Measurements from ENCODE around the gene HADHA. TPM values are rescaled to one million over a fixed set of nuclear protein-coding genes. Genes with fewer than 3 reads are reported as not detected.
A peak's percentile ranks its signal among the peaks of the same experiment; 100 is the strongest.

The HADHA gene
- total RNA-seq (10 to 100 TPM; 98.9 to 99.7 TPM), polyA plus RNA-seq (100 to 1,000 TPM; 107 to 147 (median 118) TPM), total RNA-seq (144 to 220 (median 179) reads per million in 6 experiments)

GRCh38 chr2:26244309-26245230, at the start of gene HADHA, which contains the start of gene HADHB:
TSS of gene HADHA (minus strand) at chr2:26244632. CDS start at chr2:26244596, 36 bp downstream.
TSS of gene HADHB (plus strand) at chr2:26244939. CDS start at chr2:26254255, 9,316 bp downstream.
- H3K4me3 Mint-ChIP-seq: peak within 1 kb of the TSS; percentile 96 to 99 (median 98)
- H3K36me3 Mint-ChIP-seq: peaks cover 0 to 3% (median 0%) of the 10 kb centered on the region in 3 donors
- no peaks in the 10 kb centered on the region for H3K9me3 Mint-ChIP-seq
- POLR2A ChIA-PET: interaction anchor here (0.6 to 3.8 kb wide), 9 partner anchors 11 to 1164 kb away, joined by 3 to 26 read pairs (median 3); partner anchors contain the start of genes ADGRF3 and SELENOI
- H3K27me3 Mint-ChIP-seq: no peaks in the 10 kb centered on the region
- H3K4me1 Mint-ChIP-seq: peaks cover 35 to 75% (median 65%) of the 10 kb centered on the region in 4 donors
- H3K27ac Mint-ChIP-seq: peak within 1 kb of the TSS; percentile 97 to 100 (median 99)
- ATAC-seq: peak; percentile 85 to 86
- DNase-seq: peak; percentile 68 to 98 (median 81)

- Mint-ChIP-seq H3K9me3 (no peaks in the 10 kb centered on the region), H3K4me3 (no peak overlapping the region), H3K4me1 (no peaks in the 10 kb centered on the region), H3K27me3 (no peaks in the 10 kb centered on the region), H3K36me3 (peaks cover 0 to 15% (median 5%) of the 10 kb centered on the region in 3 donors), H3K27ac (peak overlapping the region in 1 of 10 donors; percentile 0)
- DNase-seq: no peak
- ATAC-seq: no peak
- POLR2A ChIA-PET: no interaction called here
Measured at GRCh38 chr2:26292646-26293045, 48.2 kb upstream of the HADHA start.

GRCh38 chr2:26290001-26290400, 45.6 kb upstream of the HADHA start:
- Mint-ChIP-seq H3K4me3 (no peak overlapping the region), H3K27me3 (no peaks in the 10 kb centered on the region), H3K36me3 (peaks cover 0 to 33% (median 12%) of the 10 kb centered on the region in 3 donors), H3K4me1 (no peaks in the 10 kb centered on the region), H3K9me3 (no peaks in the 10 kb centered on the region), H3K27ac (peak overlapping the region in 2 of 10 donors; percentile 14 to 51)
- DNase-seq (no peak), ATAC-seq (no peak)
- POLR2A ChIA-PET: no interaction called here

GRCh38 chr2:26285931-26286330, 41.5 kb upstream of the HADHA start:
- no peak overlapping the region for H3K27ac Mint-ChIP-seq
- no peak overlapping the region for H3K4me3 Mint-ChIP-seq
- H3K9me3 Mint-ChIP-seq: no peaks in the 10 kb centered on the region
- DNase-seq: no peak
- peaks cover 0 to under 1% (median 0%) of the 10 kb centered on the region in 4 donors for H3K4me1 Mint-ChIP-seq
- POLR2A ChIA-PET: no interaction called here
- H3K27me3 Mint-ChIP-seq: no peaks in the 10 kb centered on the region
- ATAC-seq: no peak
- H3K36me3 Mint-ChIP-seq: peaks cover 6 to 67% (median 35%) of the 10 kb centered on the region in 3 donors

GRCh38 chr2:26284132-26284531, 39.7 kb upstream of the HADHA start:
- Mint-ChIP-seq H3K9me3 (no peaks in the 10 kb centered on the region), H3K27ac (no peak overlapping the region), H3K4me1 (peaks cover 0 to 1% (median 0%) of the 10 kb centered on the region in 4 donors), H3K36me3 (peaks cover 6 to 73% (median 32%) of the 10 kb centered on the region in 3 donors), H3K27me3 (no peaks in the 10 kb centered on the region), H3K4me3 (no peak overlapping the region)
- DNase-seq (no peak), ATAC-seq (no peak)
- POLR2A ChIA-PET: interaction anchor here (1.9 kb wide), 1 partner anchor 16 kb away, joined by 6 read pairs; no protein-coding TSS in a partner anchor

- Mint-ChIP-seq H3K4me3 (no peak overlapping the region), H3K36me3 (peaks cover 6 to 78% (median 37%) of the 10 kb centered on the region in 3 donors), H3K4me1 (peaks cover 0 to 1% (median 0%) of the 10 kb centered on the region in 4 donors), H3K27ac (peak overlapping the region in 1 of 10 donors; percentile 22), H3K27me3 (no peaks in the 10 kb centered on the region), H3K9me3 (no peaks in the 10 kb centered on the region)
- DNase-seq (no peak), ATAC-seq (no peak)
- POLR2A ChIA-PET: interaction anchor here (1.9 kb wide), 1 partner anchor 16 kb away, joined by 6 read pairs; no protein-coding TSS in a partner anchor
Measured at GRCh38 chr2:26283606-26284005, 39.2 kb upstream of the HADHA start.

GRCh38 chr2:26281226-26281625, 36.8 kb upstream of the HADHA start:
- no peak overlapping the region for H3K4me3 Mint-ChIP-seq
- H3K4me1 Mint-ChIP-seq: peaks cover 0 to 1% (median 0%) of the 10 kb centered on the region in 4 donors
- H3K9me3 Mint-ChIP-seq: no peaks in the 10 kb centered on the region
- peak overlapping the region in 1 of 10 donors; percentile 19 for H3K27ac Mint-ChIP-seq
- POLR2A ChIA-PET: no interaction called here
- peaks cover 6 to 85% (median 36%) of the 10 kb centered on the region in 3 donors for H3K36me3 Mint-ChIP-seq
- ATAC-seq (no peak), DNase-seq (no peak)
- no peaks in the 10 kb centered on the region for H3K27me3 Mint-ChIP-seq

GRCh38 chr2:26279886-26280285, 35.5 kb upstream of the HADHA start:
- no peaks in the 10 kb centered on the region for H3K9me3 Mint-ChIP-seq
- no peaks in the 10 kb centered on the region for H3K27me3 Mint-ChIP-seq
- H3K36me3 Mint-ChIP-seq: peaks cover 6 to 88% (median 32%) of the 10 kb centered on the region in 3 donors
- H3K27ac Mint-ChIP-seq: no peak overlapping the region
- H3K4me3 Mint-ChIP-seq: no peak overlapping the region
- DNase-seq: no peak
- H3K4me1 Mint-ChIP-seq: peaks cover 0 to 1% (median 0%) of the 10 kb centered on the region in 4 donors
- ATAC-seq: no peak
- POLR2A ChIA-PET: no interaction called here

- DNase-seq (no peak), ATAC-seq (no peak)
- POLR2A ChIA-PET: no interaction called here
- Mint-ChIP-seq H3K9me3 (no peaks in the 10 kb centered on the region), H3K36me3 (peaks cover 0 to 84% (median 18%) of the 10 kb centered on the region in 3 donors), H3K4me1 (peaks cover 0 to 2% (median under 1%) of the 10 kb centered on the region in 4 donors), H3K4me3 (no peak overlapping the region), H3K27ac (peak overlapping the region in 1 of 10 donors; percentile 47), H3K27me3 (no peaks in the 10 kb centered on the region)
Measured at GRCh38 chr2:26276484-26277227, 32.2 kb upstream of the HADHA start.

- H3K4me1 Mint-ChIP-seq: peaks cover 0 to 2% (median under 1%) of the 10 kb centered on the region in 4 donors
- no peak overlapping the region for H3K4me3 Mint-ChIP-seq
- POLR2A ChIA-PET: interaction anchor here (0.6 kb wide), 1 partner anchor 13 kb away, joined by 6 read pairs; no protein-coding TSS in a partner anchor
- ATAC-seq (no peak), DNase-seq (no peak)
- no peak overlapping the region for H3K27ac Mint-ChIP-seq
- H3K9me3 Mint-ChIP-seq: no peaks in the 10 kb centered on the region
- H3K27me3 Mint-ChIP-seq: no peaks in the 10 kb centered on the region
- peaks cover 0 to 76% (median 9%) of the 10 kb centered on the region in 3 donors for H3K36me3 Mint-ChIP-seq
Measured at GRCh38 chr2:26274058-26274613, 29.7 kb upstream of the HADHA start.

GRCh38 chr2:26273501-26273900, 29.1 kb upstream of the HADHA start:
- ATAC-seq: no peak
- Mint-ChIP-seq H3K4me1 (peaks cover 0 to 2% (median under 1%) of the 10 kb centered on the region in 4 donors), H3K27ac (peak overlapping the region in 1 of 10 donors; percentile 47), H3K9me3 (no peaks in the 10 kb centered on the region), H3K27me3 (no peaks in the 10 kb centered on the region), H3K36me3 (peaks cover 0 to 72% (median 3%) of the 10 kb centered on the region in 3 donors), H3K4me3 (no peak overlapping the region)
- no peak for DNase-seq
- POLR2A ChIA-PET: interaction anchor here (0.6 kb wide), 1 partner anchor 12 kb away, joined by 6 read pairs; no protein-coding TSS in a partner anchor

GRCh38 chr2:26270373-26270772, 25.9 kb upstream of the HADHA start:
- no peaks in the 10 kb centered on the region for H3K27me3 Mint-ChIP-seq
- no peak for ATAC-seq
- H3K36me3 Mint-ChIP-seq: peaks cover 0 to 57% (median 2%) of the 10 kb centered on the region in 3 donors
- DNase-seq: no peak
- POLR2A ChIA-PET: no interaction called here
- H3K9me3 Mint-ChIP-seq: no peaks in the 10 kb centered on the region
- H3K27ac Mint-ChIP-seq: no peak overlapping the region
- no peak overlapping the region for H3K4me3 Mint-ChIP-seq
- H3K4me1 Mint-ChIP-seq: peaks cover 0 to 2% (median under 1%) of the 10 kb centered on the region in 4 donors

Data from naive thymus-derived CD8-positive, alpha-beta T cell (primary cell).